GM12874 (cell line): Measurements from ENCODE around the gene KRT85.

ENCODE experiments used
- TF ChIP-seq, protein P1 (sequence below): IDR thresholded peaks from 2 replicates; pipeline ENCODE4 v1.5.1; 2011; ENCODE audit warnings: low read depth, mild to moderate bottlenecking, control low read depth, low read length, moderate library complexity; ENCODE audit not compliant: insufficient read depth

Gene KRT85

DNA sequence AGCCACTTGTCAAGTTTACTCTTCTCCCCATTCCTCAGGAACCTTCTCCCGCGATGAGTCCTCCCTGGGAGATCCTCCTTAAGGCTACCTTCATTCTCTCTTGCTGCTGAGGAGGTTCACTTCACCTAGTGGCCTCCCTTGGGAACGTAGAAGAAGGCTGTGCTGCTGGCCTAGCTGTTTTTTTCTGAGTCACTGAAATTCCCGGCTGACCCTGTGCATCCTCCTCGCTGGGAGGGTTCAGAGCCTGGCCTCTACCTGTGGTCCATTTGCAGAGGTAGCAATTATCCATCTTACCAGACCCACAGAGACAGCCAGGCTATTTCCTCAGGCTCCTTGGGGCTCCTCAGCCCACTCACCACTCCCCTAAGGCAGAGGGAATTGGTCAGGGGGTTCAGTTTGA is 34.2 kb upstream of the KRT85 start:
- TF ChIP-seq, protein P1, sequence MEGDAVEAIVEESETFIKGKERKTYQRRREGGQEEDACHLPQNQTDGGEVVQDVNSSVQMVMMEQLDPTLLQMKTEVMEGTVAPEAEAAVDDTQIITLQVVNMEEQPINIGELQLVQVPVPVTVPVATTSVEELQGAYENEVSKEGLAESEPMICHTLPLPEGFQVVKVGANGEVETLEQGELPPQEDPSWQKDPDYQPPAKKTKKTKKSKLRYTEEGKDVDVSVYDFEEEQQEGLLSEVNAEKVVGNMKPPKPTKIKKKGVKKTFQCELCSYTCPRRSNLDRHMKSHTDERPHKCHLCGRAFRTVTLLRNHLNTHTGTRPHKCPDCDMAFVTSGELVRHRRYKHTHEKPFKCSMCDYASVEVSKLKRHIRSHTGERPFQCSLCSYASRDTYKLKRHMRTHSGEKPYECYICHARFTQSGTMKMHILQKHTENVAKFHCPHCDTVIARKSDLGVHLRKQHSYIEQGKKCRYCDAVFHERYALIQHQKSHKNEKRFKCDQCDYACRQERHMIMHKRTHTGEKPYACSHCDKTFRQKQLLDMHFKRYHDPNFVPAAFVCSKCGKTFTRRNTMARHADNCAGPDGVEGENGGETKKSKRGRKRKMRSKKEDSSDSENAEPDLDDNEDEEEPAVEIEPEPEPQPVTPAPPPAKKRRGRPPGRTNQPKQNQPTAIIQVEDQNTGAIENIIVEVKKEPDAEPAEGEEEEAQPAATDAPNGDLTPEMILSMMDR = no peak

DNA sequence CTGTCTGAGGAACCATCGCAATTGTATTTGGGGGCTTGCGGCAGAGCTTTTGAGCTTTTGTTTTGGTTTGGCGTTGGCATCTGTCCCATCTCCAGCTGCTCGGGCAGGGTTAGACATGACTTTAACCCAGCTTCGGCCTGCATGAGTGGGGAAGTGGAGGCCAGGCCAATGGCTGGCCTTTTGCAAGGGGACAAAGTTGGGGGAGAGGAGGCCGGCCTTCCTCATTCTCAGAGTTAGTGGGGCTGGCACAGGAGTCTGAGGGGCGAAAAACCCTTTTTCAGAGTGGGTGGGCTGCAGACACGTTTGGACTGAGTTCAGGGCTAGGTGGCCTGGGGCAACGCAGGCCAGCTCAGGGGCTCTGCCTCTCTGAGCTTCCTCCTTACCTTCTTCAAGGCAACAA is 33.6 kb upstream of the KRT85 start:
- TF ChIP-seq, protein P1 = no peak

DNA sequence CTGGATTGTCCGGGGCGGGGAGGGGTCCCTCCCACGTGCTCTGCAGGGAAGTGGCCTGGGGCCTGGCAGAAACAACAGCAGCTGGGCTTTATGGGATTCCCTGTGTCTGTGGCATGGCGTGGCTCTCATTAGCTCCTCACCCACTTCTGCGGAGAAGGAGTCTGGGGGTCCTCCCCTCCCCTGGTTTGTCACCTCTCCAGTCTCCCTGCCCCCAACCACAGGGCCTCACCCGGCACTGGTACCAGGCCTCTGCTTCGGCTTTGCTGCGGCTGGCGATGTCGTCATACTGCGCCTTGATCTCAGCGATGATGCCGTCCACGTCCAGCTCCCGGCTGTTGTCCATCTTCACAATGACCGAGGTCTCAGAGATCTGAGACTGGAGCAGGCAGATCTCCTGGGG is 32.5 kb upstream of the KRT85 start:
- TF ChIP-seq, protein P1 = no peak

DNA sequence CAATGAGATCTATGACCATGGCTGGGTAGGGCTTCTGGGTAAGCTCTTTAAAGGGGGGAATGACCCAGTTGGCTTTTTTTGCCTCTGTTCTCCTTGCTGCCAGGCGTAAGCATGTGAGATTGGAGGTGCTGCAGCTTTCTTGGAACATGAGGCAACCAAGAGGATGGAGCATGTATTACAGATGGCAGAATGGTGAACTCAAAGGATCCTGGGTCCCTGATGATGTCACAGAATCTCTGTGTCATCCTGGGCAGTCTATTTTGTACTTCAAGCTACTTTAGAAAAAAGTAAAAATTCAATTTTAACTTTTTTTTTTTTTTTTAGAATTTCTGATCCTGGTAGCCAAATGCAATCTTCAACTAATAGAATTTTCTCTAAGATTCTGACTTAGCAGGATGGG is 30.9 kb upstream of the KRT85 start:
- TF ChIP-seq, protein P1 = no peak

DNA sequence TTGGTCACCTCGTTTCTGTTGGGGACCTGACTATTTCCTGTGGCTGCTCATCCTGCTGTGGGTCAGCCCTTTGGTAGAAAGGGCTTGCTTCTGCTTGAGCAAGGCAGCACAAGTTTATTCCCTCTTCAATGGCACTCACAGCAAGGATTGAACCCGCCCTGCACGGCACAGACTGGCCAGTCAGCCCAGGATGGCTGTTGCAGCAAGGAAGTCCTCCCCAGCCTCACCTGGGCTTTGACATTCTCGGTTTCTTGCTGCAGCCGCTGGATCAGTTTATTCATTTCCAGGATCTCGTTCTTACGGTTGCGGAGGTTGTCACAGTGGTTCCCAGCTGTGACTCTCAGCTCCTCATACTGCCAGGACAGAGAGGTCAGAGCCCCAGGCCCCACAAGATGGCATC is 29.4 kb upstream of the KRT85 start:
- TF ChIP-seq, protein P1 = no peak

DNA sequence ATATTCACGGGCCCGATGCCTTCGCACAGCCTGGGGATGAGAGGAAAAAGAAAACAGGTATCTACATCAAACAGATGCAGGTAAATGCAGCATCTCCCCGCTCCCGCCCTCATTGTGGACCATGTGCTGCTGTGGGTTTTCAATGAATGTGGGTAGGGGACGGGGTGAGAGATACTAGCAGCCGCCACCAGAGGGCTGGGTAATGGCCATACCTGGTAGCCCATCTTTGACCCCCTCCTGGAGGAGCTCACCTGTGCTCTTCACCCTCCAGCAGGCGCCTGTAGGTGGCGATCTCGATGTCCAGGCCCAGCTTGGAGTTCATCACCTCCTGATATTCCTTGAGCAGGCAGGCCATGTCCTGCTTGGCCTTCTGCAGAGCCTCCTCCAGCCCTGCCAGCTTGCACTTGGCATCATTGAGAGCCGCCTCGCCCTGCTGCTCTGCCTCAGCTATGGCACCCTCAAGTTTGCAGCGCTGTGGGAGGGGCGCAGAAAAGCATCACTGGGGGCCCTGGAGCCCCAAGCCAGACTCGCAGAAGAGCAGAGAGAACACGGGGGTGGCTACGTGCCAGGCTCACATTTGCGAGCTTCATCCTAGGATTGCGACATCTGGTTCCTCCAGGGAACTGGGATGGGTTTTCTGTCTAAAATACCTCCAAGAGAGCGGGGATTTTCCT is 28.6 kb upstream of the KRT85 start:
- TF ChIP-seq, protein P1 = peak; percentile 51

DNA sequence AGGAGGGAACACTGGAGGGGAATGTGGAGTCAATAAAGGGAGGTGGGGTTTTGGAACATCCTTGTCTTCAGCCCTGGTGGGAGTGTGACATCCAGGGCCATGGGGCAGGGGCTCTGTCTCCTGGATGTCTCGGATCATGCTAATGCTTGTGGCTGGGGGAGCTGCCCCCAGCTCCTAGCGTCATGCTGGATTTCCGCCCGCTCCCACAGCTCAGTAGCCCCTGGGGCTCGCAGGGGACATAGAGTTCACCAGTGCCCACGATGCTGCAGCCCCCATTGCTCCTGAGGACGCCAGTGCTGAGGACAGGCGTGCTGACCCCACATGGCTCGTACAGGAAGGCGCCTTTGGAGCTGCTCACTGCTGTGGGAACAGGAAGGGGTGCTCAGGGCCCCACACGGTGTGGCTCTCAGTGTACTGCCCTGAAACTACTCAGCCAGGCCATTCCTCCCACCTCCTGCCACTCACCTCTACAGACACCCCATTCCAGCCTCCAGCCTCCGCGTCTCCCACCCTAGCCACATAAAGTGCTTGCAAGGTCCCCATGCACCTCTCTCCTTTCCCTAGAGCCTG is 27.6 kb upstream of the KRT85 start:
- TF ChIP-seq, protein P1 = no peak
